H1 (cell line): Measurements from ENCODE around the gene TBC1D24.

Experiments used
- ASH2L ChIP-seq: fragments of 200-600, 300-600 bp; sonication (generic); IDR thresholded peaks from one replicate; pipeline ENCODE4 v1.7.1; 2017; ENCODE audit warnings: low read length
- BRCA1 ChIP-seq: IDR thresholded peaks from 2 replicates; pipeline ENCODE4 v1.6.1; 2012; ENCODE audit warnings: low read depth, low read length, improper control_type of control experiment
- EGR1 ChIP-seq: IDR thresholded peaks from 2 replicates; pipeline ENCODE4 v1.6.1; 2011; ENCODE audit warnings: low read depth, low read length, borderline replicate concordance
- EZH2 ChIP-seq: fragments of 200-600 bp; sonication (generic); IDR thresholded peaks from 2 replicates; pipeline ENCODE4 v1.7.1; 2012; ENCODE audit warnings: low read depth, mild to moderate bottlenecking, moderate library complexity, low read length, inconsistent platforms; ENCODE audit not compliant: severe bottlenecking
- GABPA ChIP-seq: IDR thresholded peaks from 2 replicates; pipeline ENCODE4 v1.6.1; 2011; ENCODE audit warnings: mild to moderate bottlenecking, low read length, moderate library complexity, borderline replicate concordance; ENCODE audit not compliant: insufficient read depth
- KDM5A ChIP-seq: fragments of 200-600 bp; IDR thresholded peaks from 2 replicates; pipeline ENCODE4 v1.7.1; 2012; ENCODE audit warnings: mild to moderate bottlenecking, low read length, inconsistent platforms, mixed read lengths
- POLR2A ChIP-seq, 2 experiments: IDR thresholded peaks; 1 replicate in 1 of 2; 2 replicates in 1 of 2; pipeline ENCODE4 v1.6.1; 2011; ENCODE audit warnings: low read depth in 2 of 2, low read length in 2 of 2, mild to moderate bottlenecking in 2 of 2; ENCODE audit errors: control extremely low read depth in 1 of 2
- POLR2AphosphoS5 ChIP-seq: IDR thresholded peaks from 2 replicates; pipeline ENCODE4 v1.6.1; 2011; ENCODE audit warnings: low read depth, low read length
- POU5F1 ChIP-seq: IDR thresholded peaks from 2 replicates; pipeline ENCODE4 v1.6.1; 2011; ENCODE audit warnings: low read depth, mild to moderate bottlenecking, low read length, moderate library complexity
- RAD21 ChIP-seq, 2 experiments: IDR thresholded peaks in 1 of 2; conservative IDR thresholded peaks in 1 of 2; 2 replicates each; pipeline ENCODE4 v1.6.1; 2011; ENCODE audit warnings: low read depth in 2 of 2, low read length in 2 of 2, improper control_type of control experiment in 1 of 2, inconsistent platforms in 1 of 2, mild to moderate bottlenecking in 1 of 2, moderate library complexity in 1 of 2
- SUZ12 ChIP-seq: fragments of 200-600 bp; sonication (generic); IDR thresholded peaks from 2 replicates; pipeline ENCODE4 v1.6.1; 2012; ENCODE audit warnings: mild to moderate bottlenecking, inconsistent platforms, low read length, moderate library complexity, mixed read lengths
- TF ChIP-seq, protein P1 (sequence below), 3 experiments: IDR thresholded peaks; 1 replicate in 2 of 3; 2 replicates in 1 of 3; pipeline versions ENCODE4 v1.5.1 to v1.6.1; 2011; ENCODE audit warnings: low read length in 3 of 3, mild to moderate bottlenecking in 3 of 3, inconsistent platforms in 2 of 3, low read depth in 1 of 3, moderate library complexity in 1 of 3; ENCODE audit not compliant: insufficient read depth in 1 of 3; ENCODE audit errors: control extremely low read depth in 1 of 3
- TF ChIP-seq, protein P2 (sequence below): IDR thresholded peaks from 2 replicates; pipeline ENCODE4 v1.6.1; 2012; ENCODE audit warnings: inconsistent platforms
- TF ChIP-seq, protein P3 (sequence below): IDR thresholded peaks from 2 replicates; pipeline ENCODE4 v1.6.1; 2012; ENCODE audit warnings: inconsistent platforms

DNA sequence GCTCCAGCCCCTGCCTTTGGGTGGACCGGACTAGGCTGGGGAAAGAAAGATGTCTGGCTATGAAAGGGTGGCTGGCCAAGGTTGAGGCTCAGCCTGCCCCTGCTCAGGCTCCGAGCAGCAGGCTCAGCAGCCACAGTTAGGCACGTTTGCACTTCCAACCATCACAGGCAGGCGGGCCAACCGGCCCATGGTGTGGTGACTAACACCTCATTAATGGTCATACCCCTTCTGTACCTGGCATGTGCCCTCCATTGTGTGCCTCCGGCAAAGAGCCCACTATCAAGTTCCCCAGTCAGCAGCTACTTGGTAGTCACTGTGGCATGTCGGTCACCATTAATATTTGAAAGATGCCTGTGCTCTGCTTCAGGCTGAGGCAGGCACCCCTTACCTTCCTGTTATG is 6.7 kb downstream of the TBC1D24 start:
- TF ChIP-seq POLR2A (IDR thresholded peaks at IDR 0.05; ENCODE audit: control extremely low read depth in 1 of 2, low read depth in 2 of 2, low read length in 2 of 2), result no peak
- TF ChIP-seq, protein P1, sequence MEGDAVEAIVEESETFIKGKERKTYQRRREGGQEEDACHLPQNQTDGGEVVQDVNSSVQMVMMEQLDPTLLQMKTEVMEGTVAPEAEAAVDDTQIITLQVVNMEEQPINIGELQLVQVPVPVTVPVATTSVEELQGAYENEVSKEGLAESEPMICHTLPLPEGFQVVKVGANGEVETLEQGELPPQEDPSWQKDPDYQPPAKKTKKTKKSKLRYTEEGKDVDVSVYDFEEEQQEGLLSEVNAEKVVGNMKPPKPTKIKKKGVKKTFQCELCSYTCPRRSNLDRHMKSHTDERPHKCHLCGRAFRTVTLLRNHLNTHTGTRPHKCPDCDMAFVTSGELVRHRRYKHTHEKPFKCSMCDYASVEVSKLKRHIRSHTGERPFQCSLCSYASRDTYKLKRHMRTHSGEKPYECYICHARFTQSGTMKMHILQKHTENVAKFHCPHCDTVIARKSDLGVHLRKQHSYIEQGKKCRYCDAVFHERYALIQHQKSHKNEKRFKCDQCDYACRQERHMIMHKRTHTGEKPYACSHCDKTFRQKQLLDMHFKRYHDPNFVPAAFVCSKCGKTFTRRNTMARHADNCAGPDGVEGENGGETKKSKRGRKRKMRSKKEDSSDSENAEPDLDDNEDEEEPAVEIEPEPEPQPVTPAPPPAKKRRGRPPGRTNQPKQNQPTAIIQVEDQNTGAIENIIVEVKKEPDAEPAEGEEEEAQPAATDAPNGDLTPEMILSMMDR (IDR thresholded peaks at IDR 0.05; ENCODE audit: control extremely low read depth in 1 of 3, insufficient read depth in 1 of 3, low read depth in 1 of 3, low read length in 3 of 3), result no peak
- no peak for TF ChIP-seq KDM5A
- no peak for TF ChIP-seq BRCA1
- no peak for TF ChIP-seq SUZ12
- TF ChIP-seq POLR2AphosphoS5, result no peak
- no peak for TF ChIP-seq GABPA
- TF ChIP-seq, protein P2, sequence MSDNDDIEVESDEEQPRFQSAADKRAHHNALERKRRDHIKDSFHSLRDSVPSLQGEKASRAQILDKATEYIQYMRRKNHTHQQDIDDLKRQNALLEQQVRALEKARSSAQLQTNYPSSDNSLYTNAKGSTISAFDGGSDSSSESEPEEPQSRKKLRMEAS, result no peak
- TF ChIP-seq EZH2, result no peak
- TF ChIP-seq RAD21 (IDR thresholded peaks at IDR 0.05 in 1 of 2, conservative IDR thresholded peaks at IDR 0.05 in 1 of 2; ENCODE audit: low read depth in 2 of 2, low read length in 2 of 2), result no peak
- TF ChIP-seq ASH2L, result no peak
- TF ChIP-seq POU5F1, result no peak
- TF ChIP-seq, protein P3, sequence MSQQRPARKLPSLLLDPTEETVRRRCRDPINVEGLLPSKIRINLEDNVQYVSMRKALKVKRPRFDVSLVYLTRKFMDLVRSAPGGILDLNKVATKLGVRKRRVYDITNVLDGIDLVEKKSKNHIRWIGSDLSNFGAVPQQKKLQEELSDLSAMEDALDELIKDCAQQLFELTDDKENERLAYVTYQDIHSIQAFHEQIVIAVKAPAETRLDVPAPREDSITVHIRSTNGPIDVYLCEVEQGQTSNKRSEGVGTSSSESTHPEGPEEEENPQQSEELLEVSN, result no peak
- no peak for TF ChIP-seq EGR1
